GM21447 (cell line): ENCODE data around the gene CD207.
"Not testable (repeated sequence)": the region's sequence is repeated elsewhere in the genome, so short reads cannot be mapped to it uniquely, and the experiment has no call there.

Source experiments
- ATAC-seq: cut with Tn5 transposase; IDR thresholded peaks from one replicate; pipeline ENCODE4 v1.9.1; 2021; ENCODE audit not compliant: unreplicated experiment

Gene CD207

GRCh38 chr2:70835643-70836042, at the start of gene CD207:
Gene CD207, minus strand, starts transcription at chr2:70835816. Its CDS starts 40 bp downstream, at chr2:70835776.
- ATAC-seq = no peak

DNA sequence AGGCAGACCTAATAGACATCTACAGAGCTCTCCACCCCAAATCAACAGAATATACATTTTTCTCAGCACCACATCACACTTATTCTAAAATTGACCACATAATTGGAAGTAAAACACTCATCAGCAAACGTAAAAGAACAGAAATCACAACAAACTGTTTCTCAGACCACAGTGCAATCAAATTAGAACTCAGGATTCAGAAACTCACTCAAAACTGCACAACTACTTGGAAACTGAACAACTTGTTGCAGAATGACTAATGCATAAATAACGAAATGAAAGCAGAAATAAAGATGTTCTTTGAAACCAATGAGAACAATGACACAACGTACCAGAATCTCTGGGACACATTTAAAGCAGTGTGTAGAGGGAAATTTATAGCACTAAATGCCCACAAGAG, 42.9 kb upstream of the CD207 start:
- ATAC-seq = not testable (repeated sequence)

GRCh38 chr2:70876138-70876537, 40.5 kb upstream of the CD207 start:
- ATAC-seq = not testable (repeated sequence)

DNA sequence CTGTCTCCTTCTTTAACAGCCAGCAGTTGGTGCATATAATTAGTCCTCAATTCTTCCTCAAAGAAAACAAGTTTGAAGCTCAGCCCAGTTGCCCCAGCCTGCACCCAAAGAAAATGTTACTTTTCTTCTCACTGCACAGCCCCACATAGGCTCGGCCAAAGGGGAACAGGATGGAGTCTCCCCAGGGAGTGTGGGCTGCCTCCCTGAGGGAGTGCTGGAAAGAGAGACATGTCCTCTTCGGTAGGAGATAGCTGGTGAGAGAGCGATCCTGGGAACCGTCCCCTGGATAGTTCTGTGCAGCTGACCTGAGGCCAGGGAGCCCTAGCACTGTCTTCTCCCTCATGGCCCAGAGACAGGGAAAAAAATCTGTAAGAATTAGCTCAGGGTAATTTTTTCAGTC, 37.9 kb upstream of the CD207 start:
- no peak for ATAC-seq

DNA sequence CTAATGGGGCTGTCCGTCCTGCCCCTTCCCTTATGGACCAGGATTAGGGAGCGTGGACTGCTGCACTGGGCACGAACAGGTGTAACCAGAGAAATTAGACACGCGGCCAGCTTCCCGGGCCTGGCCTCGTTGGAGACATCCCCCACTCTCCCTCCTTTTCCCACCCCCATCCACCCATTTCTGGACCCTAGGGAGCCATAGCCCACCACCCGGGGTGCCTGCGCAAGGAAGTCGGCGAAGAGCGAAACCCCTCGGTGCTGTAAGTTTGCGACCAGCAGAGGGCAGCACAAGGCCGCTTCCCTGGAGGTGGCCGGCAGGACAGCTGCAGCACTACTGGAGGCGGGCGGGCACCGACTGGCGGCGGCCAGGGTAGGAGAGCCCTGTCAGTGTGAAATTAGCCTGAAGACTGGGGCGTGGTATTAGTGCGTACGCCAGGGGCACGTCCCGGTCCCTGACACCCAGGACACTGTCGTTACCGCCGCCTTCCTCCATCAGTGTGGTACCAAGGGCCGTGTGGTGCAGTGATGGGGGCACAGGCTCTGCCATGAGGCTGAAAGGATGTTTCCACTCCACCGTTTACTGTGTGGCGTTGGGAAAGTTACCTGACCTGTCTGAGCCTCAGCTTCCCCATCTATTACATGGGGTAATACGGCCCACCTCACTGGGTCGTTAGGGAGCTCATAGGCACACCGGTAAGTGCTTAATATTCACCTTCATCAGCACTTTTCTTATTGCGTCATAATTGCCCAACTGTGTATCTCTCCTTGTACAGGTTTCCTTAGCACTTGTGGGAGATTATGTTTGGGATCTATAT, 36.0 kb upstream of the CD207 start:
- no peak for ATAC-seq

DNA sequence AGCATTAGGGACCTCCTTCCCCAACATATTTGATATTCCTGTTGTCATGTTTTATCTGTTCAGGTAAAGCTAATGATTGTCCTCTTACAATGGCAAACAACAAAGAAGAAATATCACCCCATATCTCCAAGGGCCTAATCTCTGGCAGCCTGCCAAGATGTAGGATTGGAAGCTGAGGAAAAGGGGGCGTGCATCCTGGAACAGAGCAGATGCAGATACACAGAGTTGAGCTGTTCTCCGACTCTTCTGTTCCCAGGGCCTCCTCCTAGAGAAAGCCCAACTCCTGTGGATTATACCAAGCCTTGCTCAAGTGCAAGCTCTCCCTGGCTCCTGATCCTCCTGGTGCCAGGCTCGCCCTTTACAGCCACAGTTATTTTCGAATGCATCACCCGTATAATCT, 35.2 kb upstream of the CD207 start:
- ATAC-seq = no peak

DNA sequence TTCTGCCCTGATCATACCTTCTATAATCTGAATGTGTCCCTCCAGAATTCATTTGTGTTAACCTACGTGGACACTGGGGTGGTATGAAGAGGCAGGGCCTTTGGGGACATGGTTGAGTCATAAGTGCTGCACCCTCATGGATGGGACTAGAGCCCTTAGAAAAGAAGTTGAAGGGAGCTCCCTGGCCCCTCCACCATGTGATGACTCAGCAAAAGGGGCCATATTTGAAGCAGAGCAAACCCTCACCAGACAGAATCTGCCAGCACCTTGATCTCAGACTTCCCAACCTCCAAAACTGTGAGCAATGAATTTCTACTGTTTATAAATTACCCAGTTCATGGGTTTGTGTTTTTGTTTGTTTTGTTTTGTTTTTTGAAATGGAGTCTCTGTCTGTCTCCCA, 33.4 kb upstream of the CD207 start:
- ATAC-seq = no peak

GRCh38 chr2:70861777-70862625, 26.4 kb upstream of the CD207 start:
- no peak for ATAC-seq

- no peak for ATAC-seq
These were observed 20.1 kb upstream of the CD207 start for GRCh38 chr2:70855667-70856066.

DNA sequence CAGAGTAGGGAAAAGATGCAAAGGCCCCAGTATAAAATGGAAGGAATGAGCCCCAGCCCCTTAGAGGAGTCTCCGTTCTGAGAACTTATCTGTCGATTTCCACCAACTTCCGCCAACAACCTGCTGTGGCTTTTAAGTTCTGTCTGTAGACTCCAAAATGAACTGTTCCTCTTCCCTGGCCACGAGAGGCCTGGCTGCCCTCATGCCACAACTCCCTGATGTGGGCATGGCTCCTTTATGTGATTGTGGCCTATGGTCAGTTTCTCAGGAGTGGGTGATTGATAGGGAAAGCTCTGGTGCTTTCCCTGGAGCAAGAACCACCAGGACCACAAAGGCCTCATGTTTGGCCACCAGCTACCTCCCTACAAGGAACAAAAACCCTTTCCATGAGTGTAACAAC, 18.8 kb upstream of the CD207 start:
- no peak for ATAC-seq

- ATAC-seq = no peak
These were observed 17.2 kb upstream of the CD207 start for GRCh38 chr2:70852824-70853223.

DNA sequence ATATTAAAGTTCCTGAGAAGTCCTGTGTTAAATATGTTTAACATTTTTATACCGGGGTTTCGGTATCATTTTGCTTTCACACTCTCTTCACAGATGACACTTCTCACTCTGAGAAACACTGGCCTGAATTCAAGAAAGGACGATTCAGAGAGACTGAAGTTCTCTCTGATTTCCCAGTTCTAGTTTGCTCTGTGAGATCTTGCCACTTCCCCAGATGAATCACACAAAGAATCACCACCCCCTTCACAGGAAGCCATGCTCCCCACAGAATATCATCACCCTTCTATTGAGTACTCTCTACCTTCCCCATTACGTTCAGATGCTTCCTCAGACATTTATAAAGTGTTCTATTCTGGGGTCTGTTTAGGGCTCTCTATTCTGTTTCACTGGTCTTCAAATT, 16.1 kb upstream of the CD207 start:
- ATAC-seq = peak; percentile 84

DNA sequence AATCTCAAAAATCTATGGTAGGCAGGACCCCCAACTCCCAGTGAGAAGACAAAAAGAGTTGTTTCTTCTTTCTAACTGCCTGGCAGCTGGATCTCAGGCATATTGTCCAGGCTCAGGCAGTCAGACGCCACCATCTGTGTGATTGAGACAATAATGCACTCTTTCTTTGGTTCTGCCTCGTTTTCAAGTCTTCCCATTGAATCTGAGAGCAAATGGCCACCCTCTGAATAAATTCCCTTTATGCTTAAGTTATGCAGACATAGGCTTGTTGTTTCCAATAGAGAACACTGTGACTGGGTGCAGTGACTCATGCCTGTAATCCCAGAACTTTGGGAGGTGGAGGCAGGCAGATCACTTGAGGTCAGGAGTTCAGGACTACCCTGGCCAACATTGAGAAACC, 15.3 kb upstream of the CD207 start:
- no peak for ATAC-seq

DNA sequence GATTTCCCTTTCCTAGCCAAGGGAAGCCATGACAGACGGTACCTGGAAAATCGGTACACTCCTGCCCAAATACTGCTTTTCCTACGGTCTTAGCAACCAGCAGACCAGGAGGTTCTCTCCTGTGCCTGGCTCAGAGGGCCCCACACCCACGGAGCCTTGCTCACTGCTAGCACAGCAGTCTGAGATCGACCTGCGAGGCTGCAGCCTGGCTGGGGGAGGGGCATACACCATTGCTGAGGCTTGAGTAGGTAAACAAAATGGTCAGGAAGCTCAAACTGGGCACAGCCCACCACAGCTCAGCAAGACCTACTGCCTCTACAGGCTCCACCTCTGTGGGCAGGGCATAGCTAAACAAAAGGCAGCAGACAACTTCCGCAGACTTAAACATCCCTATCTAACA, 6.8 kb upstream of the CD207 start:
- ATAC-seq = no peak

DNA sequence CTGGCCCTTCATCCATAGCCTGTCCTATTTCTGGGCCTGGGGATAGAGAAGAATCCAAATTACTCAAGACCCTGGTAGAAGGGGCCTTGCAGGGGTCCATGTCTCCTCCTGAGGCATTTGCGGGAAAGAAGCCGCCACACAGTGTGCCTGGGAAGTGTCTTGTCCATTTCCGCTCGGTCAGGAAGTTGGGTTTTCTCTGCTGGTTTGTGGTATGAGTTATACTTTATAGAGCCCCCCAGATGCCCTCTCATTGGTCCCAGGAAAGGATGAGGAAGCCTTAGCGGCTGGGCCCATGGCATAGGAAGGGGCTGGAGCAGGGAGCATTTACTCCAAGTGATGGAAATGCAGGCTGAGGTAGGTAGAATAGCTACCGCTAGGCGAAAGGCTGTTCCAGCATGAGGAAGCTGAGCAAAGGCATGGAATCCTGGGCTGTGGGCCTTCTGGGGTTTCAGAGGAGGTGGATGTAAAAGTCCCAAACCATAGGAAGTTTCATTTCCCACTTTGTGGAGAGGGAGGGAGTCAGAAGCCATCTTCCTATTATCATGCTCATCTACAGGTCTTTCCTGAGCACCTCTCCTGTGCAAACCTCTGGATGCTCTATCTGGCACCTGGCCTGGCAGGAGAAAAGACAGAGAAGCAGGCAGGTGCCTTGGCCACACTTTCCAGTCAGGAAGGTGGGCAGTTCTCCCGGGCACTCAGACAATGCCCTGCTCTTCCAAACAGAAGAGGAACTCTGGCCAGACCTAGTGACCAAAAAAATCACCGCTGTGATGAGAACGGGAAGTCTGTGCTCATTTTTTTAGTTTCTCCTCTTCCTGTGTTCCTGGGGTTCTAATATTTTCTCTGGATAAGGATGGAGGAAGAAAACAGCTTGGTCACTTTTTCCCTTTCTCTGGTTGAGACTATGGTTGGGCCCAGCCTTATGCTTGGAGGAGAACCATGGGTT, 2.6 kb upstream of the CD207 start:
- no peak for ATAC-seq

DNA sequence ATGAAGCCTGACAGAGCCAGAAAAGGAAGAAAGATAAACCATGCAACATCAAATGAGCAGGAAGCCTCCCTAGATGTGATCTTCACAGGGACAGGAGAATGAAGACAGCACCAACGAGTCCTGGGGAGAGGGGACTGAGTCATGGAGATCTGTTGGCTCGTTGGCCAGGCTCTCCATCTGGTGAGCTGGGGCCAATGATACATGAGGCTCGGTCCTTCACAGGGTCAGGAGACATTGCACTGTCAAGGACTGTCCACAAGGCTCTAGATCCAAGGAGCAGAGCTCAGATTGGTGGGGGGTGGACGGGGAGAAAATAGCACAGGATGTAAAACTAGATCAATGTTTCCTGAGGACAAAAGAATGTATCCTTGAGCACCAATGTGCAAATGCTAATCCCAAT, 735 bp downstream of the CD207 start:
- ATAC-seq = no peak

GRCh38 chr2:70834106-70834505, 1.5 kb downstream of the CD207 start:
- no peak for ATAC-seq

- no peak for ATAC-seq
These were observed 2.4 kb downstream of the CD207 start for GRCh38 chr2:70833246-70833645.

- no peak for ATAC-seq
These were observed 3.2 kb downstream of the CD207 start for GRCh38 chr2:70832386-70832785.

DNA sequence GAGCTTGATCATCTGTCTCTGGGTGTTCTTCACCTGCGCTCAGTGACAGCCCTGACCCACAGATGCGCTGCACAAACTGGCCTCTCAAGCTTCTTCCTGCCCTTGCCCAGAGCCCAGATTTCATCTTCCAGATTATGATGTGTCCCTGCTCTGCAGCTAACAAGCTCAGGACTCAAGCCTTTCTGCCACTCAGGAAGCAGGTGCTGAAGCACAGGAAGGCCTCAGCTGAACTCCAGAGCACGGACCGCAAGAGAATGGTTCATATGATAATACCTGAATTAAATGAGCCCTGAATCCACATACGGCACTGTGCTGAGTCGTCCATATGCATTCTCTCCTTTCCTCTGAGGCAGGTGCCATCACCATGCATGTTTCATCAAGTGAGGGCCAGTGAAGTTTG, 3.8 kb downstream of the CD207 start:
- ATAC-seq = no peak

GRCh38 chr2:70830366-70830765, 5.2 kb downstream of the CD207 start:
- no peak for ATAC-seq
